NOMO-1 treated with dmso at 0.1 percent for 144 hours (cell line): Measurements from ENCODE around the gene USH1C.

Experiments
- DNase-seq: peaks from one replicate; lab custom pipeline; 2025; ENCODE audit not compliant: unreplicated experiment; lab: John Stamatoyannopoulos, UW

USH1C gene

DNA sequence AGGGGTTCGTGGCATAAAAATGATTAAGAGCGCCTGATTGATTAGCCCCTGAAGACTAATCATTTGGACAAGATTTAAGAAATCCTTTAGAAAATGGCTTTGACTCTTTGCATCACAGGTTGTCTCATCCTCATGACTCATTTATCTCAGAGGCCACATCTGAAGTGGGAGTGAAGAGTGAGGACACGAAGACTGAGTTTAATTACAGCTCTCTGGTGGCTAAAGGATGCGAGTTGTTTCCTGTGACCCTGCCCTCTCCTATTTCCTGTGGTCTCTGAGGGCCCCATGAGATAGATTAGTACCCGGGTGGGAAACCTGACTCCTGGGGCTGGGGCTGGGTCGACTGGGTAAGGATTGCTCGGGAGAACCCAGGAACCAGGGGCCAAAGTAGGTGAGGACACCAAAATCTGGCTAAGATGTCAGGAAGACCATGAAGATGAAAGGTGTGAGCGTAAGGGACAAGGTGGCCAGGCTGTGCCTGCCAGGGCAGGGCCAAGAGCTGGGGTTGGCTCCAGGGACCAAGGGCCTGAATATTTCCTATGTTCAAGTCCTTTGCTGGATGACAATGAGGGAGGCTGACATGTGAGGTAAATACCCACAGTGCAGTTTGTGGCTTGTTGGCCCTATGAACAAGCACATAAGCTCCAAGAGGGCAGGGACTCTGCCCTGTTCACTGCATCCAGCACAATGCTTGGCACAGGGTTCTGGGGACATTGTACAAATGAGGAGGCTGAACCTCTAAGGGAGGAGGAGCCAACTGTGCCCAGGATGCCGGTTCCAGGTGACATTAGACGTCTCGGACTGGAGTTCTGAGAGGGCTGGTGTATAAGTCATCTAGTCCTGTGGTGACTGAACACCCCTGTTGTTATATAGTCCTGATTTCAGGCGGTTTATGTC lies 6.5 kb upstream of the USH1C start:
- DNase-seq: no peak

GRCh38 chr11:17548444-17548843 lies 4.2 kb upstream of the USH1C start:
- no peak for DNase-seq

- no peak for DNase-seq
Observed at GRCh38 chr11:17547932-17548331, 3.7 kb upstream of the USH1C start.

DNA sequence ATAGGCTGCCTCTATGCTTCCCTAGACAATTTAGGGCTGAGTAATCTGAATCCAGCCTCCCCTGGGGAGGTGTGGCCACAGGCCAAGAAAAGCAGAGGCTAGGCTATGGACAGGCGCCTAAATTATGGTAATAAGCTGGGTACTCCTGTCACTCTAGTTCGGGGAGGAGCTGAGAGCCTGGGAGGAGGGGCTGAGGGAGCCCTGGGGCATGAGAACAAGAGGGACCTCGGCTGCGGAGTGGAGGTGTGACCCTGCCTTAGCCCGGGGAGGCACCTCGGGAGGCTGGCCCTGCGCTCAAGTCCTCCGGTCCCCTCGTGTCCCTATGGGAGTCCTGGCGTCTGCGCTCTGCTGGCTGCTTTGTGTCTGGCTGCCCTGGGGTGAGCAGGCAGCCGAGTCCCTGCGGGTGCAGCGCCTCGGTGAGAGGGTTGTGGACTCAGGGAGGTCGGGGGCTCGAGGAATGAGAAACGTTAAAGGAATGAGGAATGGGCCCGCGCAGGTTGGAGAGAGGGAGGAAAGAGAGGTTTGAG lies 2.9 kb upstream of the USH1C start, which contains the start of gene OTOG:
OTOG (plus strand) TSS at position 209 of the 527 bp plus-strand sequence; CDS start at position 323, 114 bp downstream.
- DNase-seq: no peak

DNA sequence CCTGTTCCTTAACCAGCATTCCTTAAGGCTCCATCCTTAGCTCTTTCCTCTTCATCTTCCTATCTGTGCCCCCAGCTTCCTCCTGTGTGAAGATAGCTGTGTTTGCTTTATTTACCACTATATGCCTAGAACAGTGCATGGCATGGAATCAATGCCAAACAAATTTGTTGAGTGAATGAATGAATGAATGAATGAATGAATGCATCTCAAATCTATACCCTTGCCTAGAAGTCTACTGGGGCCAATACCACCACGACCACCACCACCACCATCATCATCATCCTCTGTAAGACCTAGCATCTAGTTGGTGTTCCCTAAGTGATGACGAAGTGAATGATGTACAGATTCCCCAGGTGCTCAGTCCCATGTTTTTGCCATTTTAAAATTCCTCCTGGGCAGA lies 2.0 kb upstream of the USH1C start:
- no peak for DNase-seq

- no peak for DNase-seq
Observed at GRCh38 chr11:17543574-17544180, 539 bp downstream of the USH1C start.

DNA sequence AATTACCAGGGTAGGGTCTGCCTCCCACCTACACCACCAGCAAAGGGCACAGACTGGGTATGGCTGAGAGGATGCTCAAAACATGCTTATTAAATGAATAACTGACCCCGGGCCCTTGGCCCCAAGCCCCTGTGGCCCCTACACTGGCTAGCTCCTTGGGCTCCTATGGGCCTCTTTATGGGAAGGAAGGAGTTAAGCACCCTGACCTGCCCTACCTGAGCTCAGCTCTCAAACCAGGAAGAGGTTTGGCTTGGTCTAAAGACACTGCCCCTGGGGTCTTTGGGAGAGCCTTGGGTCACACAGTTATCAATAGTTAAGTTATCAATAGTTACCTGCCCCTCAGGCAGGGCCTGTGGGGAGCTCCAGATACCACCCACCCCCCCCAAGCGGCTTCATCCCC lies 1.2 kb downstream of the USH1C start:
- no peak for DNase-seq

DNA sequence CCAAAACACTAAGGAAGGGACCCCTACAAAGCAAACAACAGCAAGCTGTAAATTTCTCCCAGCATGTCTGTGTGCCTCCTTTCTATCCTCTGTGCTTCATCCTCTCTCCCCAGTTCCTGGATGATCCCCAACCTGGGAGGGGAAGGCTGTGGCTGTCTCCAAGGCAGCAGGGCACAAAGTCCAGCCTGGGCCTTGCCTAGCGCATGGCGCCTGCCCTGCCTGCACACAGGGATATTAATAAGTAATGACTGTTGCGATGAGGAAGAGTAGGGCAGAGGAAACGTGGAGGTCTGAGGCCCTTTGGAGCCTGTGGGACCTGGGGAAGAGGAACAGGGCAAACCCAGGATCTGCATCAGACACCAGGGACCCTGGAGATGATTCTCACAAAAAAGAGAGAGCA lies 2.0 kb downstream of the USH1C start:
- DNase-seq: no peak

DNA sequence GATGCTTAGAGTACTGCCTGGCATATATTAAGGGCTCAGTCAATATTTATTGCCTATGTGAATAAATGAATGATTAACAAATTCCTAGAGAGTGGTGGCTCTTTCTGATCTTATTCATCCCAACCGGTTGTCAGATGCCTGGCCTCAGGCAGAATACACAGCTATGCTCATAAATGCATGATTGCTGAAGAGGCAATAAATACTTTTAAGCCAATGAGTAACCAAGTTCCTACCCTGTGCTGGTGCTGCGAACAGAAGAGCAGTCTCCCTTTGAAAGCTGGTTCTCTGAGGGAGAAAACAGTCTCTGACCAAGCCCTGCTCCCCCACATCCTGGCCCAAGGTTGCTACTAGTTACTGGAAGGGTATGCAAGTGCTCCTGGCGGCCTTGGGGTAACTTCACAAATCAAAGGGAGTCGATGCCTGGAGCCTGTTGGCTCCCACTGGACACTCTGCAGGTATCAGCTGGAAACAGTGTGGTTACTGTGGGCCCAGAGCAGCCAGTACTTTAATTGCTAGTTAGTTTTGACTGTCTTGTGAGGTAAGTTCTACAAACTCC lies 2.8 kb downstream of the USH1C start:
- DNase-seq: no peak

- DNase-seq: no peak
Observed at GRCh38 chr11:17540807-17541206, 3.4 kb downstream of the USH1C start.

DNA sequence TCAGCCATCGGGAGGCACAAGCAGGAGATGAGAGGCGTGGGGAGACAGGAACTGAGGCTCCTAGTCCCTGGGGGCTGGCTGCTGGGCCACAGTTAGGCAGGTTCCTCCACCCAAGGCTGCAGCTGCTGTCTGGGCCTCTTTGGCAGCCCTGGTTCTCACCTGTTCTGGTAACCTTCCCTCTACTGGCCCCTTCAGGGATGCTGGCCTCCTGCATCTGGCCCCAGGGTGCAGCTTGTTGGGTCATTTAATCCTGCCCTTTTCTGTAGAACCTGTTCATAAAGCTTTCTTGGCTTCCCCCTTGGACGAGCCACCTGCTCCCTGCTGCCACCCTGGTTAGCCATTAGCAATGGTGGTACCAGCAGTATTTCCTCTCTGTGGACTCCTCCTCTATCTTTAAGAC lies 5.5 kb downstream of the USH1C start:
- DNase-seq: no peak

DNA sequence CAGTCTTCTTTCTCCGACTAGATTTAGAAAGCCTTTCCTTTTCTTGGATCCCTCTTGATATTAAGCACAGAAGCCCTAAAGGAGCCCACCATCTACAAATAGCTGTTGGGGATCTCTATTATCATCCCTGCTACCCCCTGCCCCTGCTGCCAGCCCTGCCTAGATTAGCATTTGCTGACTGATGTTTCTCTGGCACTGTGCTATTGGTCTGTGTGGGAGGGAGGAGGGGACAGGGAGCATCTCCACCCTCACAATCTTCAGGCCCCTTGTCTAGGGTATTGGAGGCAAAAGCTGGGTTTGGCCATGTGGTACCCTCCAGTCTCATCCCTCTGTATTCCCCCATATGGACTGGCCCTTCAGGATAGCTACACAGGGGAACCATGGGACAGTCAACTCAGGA lies 6.2 kb downstream of the USH1C start:
- no peak for DNase-seq

GRCh38 chr11:17537261-17537660 lies 7.0 kb downstream of the USH1C start:
- DNase-seq: no peak

- no peak for DNase-seq
Observed at GRCh38 chr11:17535488-17535887, 8.7 kb downstream of the USH1C start.

DNA sequence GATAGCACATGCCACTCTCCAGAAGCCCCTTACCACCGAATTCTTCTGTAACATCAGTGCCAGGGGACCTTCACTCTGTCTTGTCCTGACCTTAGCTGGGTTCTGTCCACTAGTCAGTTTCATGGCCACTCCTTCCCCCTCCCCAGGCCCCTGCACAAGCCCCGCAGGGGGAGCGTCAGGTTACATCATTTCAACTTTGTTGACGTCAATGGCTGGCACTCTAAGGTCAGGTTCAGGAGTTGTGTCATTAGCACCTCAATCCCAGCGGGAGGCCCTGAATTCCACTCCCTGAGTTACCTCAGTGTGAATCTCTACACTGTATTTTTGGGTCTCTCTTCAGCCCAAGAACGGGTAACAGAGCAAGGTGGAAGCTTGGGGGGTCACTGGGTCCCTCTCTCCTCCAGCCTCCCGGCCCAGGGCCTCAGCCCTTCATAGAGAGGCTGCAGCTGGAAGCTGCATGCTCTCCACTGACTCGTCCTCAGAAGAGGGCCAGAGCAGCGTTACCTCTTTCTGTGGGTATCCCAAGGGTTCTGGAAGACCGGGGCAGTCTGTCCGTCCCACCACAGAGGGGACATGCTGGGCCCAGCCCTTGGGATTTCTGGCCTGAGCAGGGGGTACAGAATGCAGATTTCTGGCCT lies 10.3 kb downstream of the USH1C start:
- no peak for DNase-seq

GRCh38 chr11:17533341-17533740 lies 10.9 kb downstream of the USH1C start:
- DNase-seq: no peak

GRCh38 chr11:17532784-17533183 lies 11.4 kb downstream of the USH1C start:
- no peak for DNase-seq

GRCh38 chr11:17531636-17532113 lies 12.5 kb downstream of the USH1C start:
- DNase-seq: no peak

GRCh38 chr11:17531071-17531600 lies 13.1 kb downstream of the USH1C start:
- DNase-seq: no peak

GRCh38 chr11:17529844-17530185 lies 14.4 kb downstream of the USH1C start:
- no peak for DNase-seq
